UCSD-AML1 (cell line): ENCODE measurements around the gene FAM8A1.

ENCODE experiments used
- DNase-seq: peaks from one replicate; lab custom pipeline; 2025; ENCODE audit not compliant: unreplicated experiment; lab: John Stamatoyannopoulos, UW

Gene FAM8A1

GRCh38 chr6:17600527-17601385 is 654 bp downstream of the FAM8A1 start:
- DNase-seq: peak; percentile 79

- no peak for DNase-seq
These were observed 1.2 kb downstream of the FAM8A1 start for GRCh38 chr6:17601386-17601703.

GRCh38 chr6:17602888-17603287 is 2.8 kb downstream of the FAM8A1 start:
- DNase-seq: no peak

- no peak for DNase-seq
These were observed 6.5 kb downstream of the FAM8A1 start for GRCh38 chr6:17606606-17607005.

- DNase-seq: no peak
These were observed 10.7 kb downstream of the FAM8A1 start for GRCh38 chr6:17610835-17611234.

DNA sequence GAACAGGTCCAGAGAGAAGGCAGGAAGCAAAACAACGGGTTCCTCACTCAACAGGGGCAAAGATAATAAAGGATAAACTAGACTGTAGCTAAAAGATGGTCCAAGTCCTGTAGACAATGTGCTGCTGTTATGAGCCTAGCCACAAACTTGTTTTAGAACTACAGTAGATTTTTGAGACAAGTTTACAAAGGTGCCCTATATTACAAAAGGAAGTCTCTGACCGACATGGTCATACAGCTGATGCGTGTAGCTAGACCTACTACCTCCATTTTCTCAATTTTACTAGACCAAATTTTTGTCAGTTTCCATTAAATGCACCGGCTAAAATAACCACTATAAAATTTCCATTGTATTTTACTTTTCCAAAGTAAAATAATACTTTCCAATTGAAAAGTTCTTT is 11.9 kb downstream of the FAM8A1 start:
- DNase-seq: no peak

DNA sequence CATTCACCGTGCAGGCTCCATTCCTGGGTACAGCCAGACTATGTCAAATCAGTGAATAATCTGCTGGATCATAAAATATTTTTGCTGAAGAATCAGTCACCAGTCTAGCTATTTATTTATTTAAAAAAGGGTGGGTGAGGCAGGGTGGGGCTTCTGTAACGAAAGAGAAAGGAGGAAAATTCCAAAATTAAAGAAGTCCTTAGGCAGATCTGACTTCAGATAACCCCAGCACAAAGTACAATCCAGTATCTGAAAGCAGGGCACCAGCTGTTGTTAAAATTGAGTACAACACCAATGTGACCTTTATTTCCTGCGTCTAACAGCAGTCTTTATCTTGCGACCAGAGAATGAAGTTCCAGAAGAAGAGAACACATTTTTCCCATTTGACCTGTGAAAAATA is 15.7 kb downstream of the FAM8A1 start:
- no peak for DNase-seq

- no peak for DNase-seq
These were observed 20.9 kb downstream of the FAM8A1 start for GRCh38 chr6:17621003-17621402.

GRCh38 chr6:17622144-17622543 is 22.0 kb downstream of the FAM8A1 start:
- no peak for DNase-seq

DNA sequence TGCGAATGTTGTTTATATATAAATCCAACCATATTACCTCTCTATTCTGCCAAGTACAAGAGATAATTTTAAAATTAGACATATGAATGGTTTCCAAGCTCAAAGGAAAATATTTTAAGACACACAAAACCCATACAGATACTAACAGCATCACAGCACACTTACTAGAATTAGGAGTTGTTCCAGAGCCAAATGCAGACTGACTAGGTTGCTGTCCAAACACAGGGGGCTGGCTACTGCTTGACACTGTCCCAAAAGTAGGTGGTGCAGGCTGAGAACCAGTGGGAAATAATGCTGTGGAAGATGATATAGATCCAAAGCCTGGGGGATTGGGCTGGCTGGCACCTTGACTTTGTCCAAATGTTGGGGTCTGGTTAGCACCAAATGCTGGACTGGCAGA is 24.3 kb downstream of the FAM8A1 start:
- DNase-seq: no peak

DNA sequence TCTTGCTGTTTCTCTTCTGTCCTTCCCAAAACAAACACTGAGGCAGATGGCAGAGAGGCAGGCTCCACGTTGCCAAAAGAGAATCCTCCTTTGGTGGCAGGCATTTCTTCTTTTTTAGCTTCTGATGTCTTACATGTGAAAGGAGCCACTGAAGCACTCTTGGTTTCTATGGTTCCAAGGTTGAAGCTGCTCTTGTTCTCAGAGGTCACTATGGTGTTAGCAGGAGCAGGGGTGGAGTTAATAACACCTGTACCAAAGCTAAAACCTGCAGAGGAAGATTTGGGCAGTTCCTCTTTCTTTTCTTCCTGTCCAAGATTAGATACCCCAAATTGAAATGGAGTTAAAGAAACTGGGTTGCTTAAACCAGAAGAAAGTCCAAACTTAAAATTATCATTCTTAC is 28.8 kb downstream of the FAM8A1 start:
- no peak for DNase-seq

DNA sequence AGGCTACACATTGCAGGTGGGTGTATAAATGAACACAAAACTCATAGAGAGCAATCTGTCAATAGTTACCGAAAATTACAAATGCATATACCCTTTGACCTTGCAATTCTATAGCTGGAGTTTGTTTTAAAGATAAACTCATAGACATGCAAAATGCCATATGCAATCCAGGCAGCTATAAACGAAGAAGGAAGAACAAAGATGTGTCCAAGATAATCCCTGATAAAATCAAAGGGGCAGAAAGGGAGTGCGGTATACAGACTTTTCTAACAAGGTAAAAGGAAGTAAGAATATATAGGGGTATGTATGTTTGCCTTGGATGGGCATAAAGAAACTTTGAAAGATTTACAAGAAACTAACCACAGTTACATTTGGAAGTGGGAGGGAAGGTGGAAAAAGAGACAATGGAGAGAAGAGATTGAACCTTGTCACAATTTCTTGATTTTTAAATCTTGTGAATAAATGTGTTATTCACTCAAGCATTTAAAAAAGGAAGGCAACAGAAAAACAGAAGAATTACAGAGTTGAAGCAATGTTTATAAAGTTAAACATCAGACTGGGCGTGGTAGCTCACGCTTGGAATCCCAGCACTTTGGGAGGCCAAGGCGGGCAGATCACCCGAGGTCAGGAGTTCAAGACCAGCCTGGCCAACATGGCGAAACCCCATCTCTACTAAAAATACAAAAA is 29.9 kb downstream of the FAM8A1 start:
- no peak for DNase-seq

DNA sequence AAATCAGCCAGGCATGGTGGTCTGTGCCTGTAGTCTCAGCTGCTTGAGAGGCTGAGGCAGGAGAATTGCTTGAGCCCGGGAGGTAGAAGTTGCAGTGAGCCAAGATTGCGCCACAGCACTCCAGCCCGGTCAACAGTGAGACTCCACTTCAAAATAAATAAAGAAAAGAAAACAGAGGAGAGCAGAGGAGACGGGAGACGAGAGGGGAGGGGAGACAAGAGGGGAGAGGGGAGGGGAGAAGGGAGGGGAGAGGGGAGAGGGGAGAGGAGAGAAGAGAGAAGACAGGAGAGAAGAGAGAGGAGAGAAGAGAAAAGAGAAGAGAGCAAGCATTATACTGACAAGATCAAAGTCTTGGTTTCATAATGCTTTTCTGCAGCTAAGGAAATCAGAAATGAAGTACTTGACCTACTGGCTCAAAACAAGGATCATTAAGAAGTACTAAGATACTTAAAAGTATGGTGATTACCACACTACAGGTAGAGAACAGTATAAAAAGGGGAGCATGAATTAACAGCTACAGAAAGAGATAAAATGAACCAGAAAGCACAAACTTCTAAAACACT is 30.5 kb downstream of the FAM8A1 start:
- DNase-seq: no peak

- no peak for DNase-seq
These were observed 32.8 kb downstream of the FAM8A1 start for GRCh38 chr6:17632934-17633333.

GRCh38 chr6:17633465-17634188 is 33.5 kb downstream of the FAM8A1 start:
- DNase-seq: no peak

GRCh38 chr6:17635568-17635967 is 35.5 kb downstream of the FAM8A1 start:
- DNase-seq: no peak

GRCh38 chr6:17638212-17638715 is 38.2 kb downstream of the FAM8A1 start:
- no peak for DNase-seq

- no peak for DNase-seq
These were observed 40.4 kb downstream of the FAM8A1 start for GRCh38 chr6:17640477-17640917.

- no peak for DNase-seq
These were observed 48.6 kb downstream of the FAM8A1 start for GRCh38 chr6:17648745-17649144.

DNA sequence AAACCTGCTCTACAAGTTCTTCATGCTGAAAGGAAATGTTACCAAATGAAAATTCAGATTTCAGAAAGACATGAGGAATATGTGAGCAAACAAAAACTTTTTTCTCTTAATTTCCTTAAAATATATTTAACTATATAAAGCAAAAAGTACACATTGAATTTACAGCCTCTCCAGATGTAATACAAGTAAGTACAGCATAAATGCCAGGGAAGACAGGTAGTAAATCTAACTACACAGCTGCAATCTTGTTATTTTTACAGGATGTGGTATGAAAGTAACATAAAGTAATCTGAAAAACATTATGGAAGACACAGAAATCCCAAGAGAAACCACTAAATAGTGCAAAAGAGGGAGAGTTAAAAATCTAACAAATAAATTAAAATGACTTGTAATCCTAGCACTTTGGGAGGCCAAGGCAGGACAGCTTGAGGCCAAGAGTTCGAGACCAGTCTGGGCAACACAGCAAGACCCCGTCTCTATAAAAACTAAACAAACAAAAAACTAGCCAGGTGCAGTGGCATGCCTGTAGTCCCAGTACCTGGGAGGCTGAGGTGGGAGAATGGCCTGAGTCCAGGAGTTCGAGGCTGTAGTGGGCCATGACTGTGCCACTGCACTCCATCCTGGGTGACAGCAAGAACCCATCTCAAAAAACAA is 50.7 kb downstream of the FAM8A1 start:
- no peak for DNase-seq
